Fibroblast of villous mesenchyme (primary cell): Measurements from ENCODE around the gene NKX2-1. TPM values are rescaled to one million over a fixed set of nuclear protein-coding genes. Genes with fewer than 3 reads are reported as not detected.

ENCODE experiments used
- DNase-seq: peaks from one replicate; pipeline ENCODE4 v3.0.0-alpha.2; 2010; ENCODE audit warnings: low read depth
- H3K4me3 ChIP-seq: 2 replicates; pipeline ENCODE4 v1.5.1; 2011; ENCODE audit warnings: low read depth, mild to moderate bottlenecking, low read length
- total RNA-seq: library from RNA; depleted of rRNA; stranded (reverse); fragments of >200 nt; gene quantifications from 2 replicates; pipeline ENCODE4 v1.2.3, GENCODE V29; 2012
- TF ChIP-seq, protein P1 (sequence below): IDR thresholded peaks from 2 replicates; pipeline ENCODE4 v1.5.1; 2012; ENCODE audit warnings: low read depth, mild to moderate bottlenecking, low read length; ENCODE audit not compliant: insufficient read depth

Gene NKX2-1
- total RNA-seq, 1 donor: not detected

DNA sequence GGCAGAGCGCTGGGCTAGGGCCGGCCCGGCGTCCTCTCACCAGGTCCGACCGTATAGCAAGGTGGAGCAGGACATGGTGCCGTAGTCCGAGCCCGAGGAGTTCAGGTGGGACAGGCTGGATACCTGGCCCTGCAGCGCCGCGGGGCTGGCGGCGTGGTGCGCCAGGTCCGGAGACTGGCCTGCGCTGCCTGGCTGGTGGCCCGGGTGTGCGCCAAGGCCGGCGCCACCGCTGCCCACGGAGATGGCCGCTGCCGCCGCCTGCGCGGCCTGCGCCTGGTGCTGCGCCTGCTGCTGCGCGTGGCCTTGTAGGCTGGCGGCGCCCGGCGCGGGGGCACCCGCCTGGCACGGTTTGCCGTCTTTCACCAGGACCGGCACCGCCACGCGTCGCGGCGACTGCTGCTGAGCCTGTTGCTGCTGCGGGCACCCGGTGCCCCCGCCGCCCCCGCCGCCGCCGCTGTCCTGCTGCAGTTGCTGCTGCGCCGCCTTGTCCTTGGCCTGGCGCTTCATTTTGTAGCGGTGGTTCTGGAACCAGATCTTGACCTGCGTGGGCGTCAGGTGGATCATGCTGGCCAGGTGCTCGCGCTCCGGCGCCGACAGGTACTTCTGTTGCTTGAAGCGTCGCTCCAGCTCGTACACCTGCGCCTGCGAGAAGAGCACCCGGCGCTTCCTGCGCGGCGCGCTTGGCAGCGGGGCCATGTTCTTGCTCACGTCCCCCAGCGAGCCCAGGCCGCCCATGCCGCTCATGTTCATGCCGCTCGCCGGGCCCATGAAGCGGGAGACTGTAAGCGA, 2.6 kb downstream of the NKX2-1 start:
- no peak overlapping the region for H3K4me3 ChIP-seq
- DNase-seq: no peak
- TF ChIP-seq, protein P1, sequence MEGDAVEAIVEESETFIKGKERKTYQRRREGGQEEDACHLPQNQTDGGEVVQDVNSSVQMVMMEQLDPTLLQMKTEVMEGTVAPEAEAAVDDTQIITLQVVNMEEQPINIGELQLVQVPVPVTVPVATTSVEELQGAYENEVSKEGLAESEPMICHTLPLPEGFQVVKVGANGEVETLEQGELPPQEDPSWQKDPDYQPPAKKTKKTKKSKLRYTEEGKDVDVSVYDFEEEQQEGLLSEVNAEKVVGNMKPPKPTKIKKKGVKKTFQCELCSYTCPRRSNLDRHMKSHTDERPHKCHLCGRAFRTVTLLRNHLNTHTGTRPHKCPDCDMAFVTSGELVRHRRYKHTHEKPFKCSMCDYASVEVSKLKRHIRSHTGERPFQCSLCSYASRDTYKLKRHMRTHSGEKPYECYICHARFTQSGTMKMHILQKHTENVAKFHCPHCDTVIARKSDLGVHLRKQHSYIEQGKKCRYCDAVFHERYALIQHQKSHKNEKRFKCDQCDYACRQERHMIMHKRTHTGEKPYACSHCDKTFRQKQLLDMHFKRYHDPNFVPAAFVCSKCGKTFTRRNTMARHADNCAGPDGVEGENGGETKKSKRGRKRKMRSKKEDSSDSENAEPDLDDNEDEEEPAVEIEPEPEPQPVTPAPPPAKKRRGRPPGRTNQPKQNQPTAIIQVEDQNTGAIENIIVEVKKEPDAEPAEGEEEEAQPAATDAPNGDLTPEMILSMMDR: no peak

DNA sequence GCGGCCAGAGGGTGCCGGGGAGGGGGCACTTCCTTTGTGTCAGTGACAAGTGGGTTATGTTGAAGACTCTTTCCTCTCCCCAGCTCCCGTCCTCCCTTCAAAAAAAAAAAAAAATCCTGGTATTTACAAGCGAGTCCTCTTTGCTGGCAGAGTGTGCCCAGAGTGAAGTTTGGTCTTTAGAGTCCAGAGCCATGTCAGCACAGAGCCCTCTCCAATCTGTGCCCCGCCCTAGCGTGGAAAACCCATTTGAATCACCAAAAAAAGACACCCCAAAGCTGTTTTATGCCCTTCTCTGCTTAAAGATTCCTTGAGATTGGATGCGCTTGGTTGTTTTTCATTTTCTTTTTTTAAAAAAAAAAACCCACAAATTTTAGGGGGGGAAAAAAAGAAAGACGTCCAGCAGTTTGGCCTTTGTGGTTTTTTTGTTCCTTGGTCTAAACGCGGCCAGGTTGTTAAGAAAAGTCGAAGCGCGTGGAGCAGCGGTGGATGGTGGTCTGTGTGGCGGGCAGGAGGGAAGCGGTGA, 3.3 kb downstream of the NKX2-1 start:
- TF ChIP-seq, protein P1: no peak
- DNase-seq: no peak
- no peak overlapping the region for H3K4me3 ChIP-seq

DNA sequence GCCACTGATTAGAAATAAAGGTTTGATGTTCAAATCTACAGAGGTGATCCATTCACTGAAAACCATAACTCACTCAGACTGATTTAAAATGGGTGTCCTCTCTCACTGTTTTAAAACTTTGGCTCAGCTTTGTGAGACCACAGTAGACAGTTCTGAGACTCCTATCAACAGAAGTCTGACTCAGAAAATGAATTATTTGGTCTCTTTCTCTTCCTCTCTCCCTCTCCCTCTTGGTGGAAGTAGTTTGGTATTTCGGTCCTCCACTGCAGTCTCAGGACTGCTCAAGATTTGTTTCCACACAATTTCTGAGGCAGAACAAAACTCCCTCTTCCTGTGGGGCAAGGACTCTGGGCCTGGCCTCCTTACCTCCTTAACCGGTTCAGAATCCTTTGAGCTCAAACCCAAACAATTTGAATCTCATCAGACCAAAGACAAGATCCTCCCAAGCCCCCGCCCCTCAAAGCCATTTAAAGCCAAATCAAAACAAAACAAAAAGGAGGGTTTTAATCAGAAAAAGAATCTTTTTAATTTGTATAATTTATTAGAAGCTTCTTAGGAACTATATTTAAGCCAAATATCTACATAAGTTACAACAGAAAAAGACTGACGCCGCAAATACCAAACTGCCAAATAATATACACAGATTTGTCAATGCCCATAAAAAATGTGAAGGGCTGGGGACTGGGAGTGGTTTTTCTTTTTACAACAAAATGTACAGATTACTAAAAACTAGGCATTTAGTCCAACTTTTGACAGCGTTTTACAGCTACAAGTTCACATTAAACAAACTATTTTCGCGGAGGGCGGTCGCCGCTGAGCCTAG, 3.9 kb downstream of the NKX2-1 start:
- TF ChIP-seq, protein P1: no peak
- no peak overlapping the region for H3K4me3 ChIP-seq
- no peak for DNase-seq

DNA sequence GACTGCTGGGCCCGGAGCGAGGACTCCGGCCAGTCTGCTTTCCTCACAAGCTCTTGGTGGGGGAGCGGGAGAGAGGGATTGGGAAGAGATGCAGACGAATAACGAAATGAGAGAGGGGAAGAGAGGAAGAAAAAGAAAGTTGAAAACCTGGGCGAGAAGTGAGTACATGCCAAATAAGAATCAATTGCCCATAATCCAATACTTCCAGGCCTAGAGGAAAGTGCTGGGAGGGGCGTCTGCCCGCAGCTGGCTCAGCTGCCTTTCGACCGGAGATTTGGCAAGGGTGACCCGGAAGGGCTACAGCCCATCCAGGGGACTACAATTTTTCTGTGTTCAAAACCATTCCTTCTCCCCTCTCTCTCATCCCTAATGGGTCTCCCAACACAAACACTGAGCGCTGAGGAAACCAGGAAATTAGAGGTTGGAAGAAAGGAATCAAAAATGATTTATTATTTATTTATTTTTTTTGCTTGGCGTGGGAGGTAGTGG, 4.9 kb downstream of the NKX2-1 start:
- H3K4me3 ChIP-seq: no peak overlapping the region
- DNase-seq: no peak
- TF ChIP-seq, protein P1: no peak

DNA sequence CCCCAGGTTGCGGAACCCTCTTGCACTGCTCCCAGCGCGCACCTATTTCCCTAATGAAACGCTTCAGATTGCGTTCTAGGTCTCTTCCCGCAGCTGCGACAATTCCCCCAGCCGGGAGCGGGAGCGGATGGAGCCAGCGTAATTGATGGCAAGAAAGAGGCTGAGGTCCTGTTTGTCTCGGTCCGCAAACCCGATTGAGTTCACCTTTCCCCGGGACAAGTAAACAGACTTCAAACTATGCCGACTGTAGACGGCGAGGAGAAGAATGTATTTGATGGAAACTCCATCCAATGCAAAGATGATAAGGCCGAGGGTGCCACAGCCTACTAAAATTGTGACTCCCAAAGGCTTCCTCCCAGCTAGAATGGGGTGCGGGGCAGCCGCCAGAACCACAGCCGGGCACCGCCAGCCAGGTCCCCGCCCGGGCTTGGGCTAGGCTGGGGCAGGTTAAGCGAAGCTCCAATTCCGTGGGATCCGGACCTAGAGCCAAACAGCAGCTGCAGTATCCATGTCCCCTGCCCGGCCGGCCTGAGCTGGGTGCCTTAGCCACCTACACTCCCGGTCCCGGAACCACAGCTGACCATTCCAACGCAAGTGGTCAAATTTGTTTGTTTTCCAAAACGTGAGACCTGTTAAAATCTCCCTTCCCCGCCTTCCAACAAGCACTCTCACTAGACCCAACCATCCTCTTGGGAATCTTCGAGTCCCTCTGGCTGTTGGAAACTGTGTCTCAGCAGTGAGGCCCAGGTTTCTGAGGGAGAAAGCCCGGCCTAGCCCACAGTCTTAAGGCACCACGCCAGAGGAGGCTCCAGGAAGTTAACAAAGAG, 5.5 kb downstream of the NKX2-1 start:
- TF ChIP-seq, protein P1: no peak
- H3K4me3 ChIP-seq: no peak overlapping the region
- no peak for DNase-seq

DNA sequence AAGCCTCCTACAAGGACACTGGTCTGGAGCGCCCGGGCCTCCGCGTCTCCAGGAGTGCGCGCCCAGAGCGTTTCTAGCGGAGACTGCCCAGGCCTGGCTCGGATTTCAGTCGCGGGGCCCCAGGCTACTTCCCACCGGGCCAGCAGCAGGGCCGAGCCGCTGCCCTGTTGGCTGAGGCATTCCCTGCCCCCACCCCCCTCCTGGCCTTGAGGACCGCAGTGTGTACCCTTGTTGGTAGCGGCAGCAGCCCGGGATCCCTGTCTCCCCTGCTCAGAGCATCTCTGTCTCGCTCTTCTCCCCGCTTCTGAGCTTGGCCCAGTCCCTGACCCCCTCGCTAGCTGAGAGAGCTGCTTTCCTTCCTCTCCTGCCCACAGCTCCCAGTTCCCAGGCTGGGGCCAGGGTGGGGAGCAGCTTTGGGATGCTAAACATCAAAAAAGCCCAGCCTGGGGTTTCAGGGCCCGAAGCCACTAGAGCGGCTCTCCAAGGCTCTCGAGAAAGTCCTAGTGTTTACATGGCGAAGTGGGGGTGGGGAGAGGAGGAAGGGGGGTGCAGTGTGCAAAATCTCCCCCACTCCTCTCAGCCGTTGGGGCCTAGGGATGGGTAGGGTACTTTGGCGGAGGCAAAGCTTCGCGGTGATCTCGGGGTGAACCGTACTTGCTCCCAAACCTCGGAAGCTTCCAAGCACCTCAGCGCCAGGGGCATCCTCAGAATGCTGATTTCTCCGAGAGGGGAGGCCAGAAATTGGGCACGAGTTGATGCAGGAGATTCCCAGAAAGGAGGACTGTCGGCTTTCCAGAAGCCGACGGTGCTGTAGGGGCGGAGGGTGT, 6.4 kb downstream of the NKX2-1 start:
- no peak for DNase-seq
- TF ChIP-seq, protein P1: no peak
- no peak overlapping the region for H3K4me3 ChIP-seq
